Spinal cord (tissue), 10 donors: ENCODE measurements around the gene HOXB6. TPM values are rescaled to one million over a fixed set of nuclear protein-coding genes. Genes with fewer than 3 reads are reported as not detected.

ENCODE experiments used
- DNase-seq, 6 donors: peaks; one replicate each; pipeline versions ENCODE4 v3.0.0 to v3.0.0-alpha.2; 2013 to 2015; ENCODE audit warnings: low spot score in 6 of 6, low read depth in 4 of 6
- H3K27ac ChIP-seq: one replicate; pipeline ENCODE4 v1.5.1; 2013; ENCODE audit warnings: low read depth, low read length, control low read depth
- H3K27me3 ChIP-seq: one replicate; pipeline ENCODE4 v1.6.1; 2013; ENCODE audit warnings: low read length; ENCODE audit not compliant: control insufficient read depth, insufficient read depth
- H3K36me3 ChIP-seq: one replicate; pipeline ENCODE4 v1.6.1; 2013; ENCODE audit warnings: low read length; ENCODE audit not compliant: control insufficient read depth, insufficient read depth
- H3K4me1 ChIP-seq: one replicate; pipeline ENCODE4 v1.6.1; 2013; ENCODE audit warnings: low read length; ENCODE audit not compliant: control insufficient read depth, insufficient read depth
- H3K4me3 ChIP-seq: one replicate; pipeline ENCODE4 v1.5.1; 2013; ENCODE audit warnings: low read depth, low read length, control low read depth
- H3K9me3 ChIP-seq: one replicate; pipeline ENCODE4 v1.6.1; 2013; ENCODE audit warnings: low read length; ENCODE audit not compliant: control insufficient read depth, insufficient read depth
- WGBS: methylation state at CpG from one replicate; pipeline ENCODE4 v1.1.5; 2013; ENCODE audit warnings: missing lambda C conversion rate; ENCODE audit not compliant: insufficient coverage; 5-methylcytosine and 5-hydroxymethylcytosine counted together
- polyA plus RNA-seq, 2 donors: library from polyadenylated mRNA; unstranded; fragments of 120-200 nt; gene quantifications; one replicate each; pipeline ENCODE4 v1.2.1, GENCODE V29; 2013; ENCODE audit not compliant: insufficient read length in 2 of 2
- total RNA-seq, 2 donors: library from RNA; depleted of rRNA in 1 of 2; stranded (reverse); fragments of 120-200 nt in 1 of 2; fragments of >200 nt in 1 of 2; gene quantifications; one replicate each; pipeline versions ENCODE4 v1.2.3 to v1.2.4, GENCODE V29; 2013 to 2014
- donor health status: healthy.

HOXB6 gene
- total and polyA plus RNA-seq, 4 donors: 20.2 to 142 (median 86.5) TPM

GRCh38 chr17:48583708-48584222 lies 21.0 kb downstream of the HOXB6 start:
- H3K27ac ChIP-seq: peak overlapping the region; percentile 99
- H3K27me3 ChIP-seq: no peaks in the 10 kb centered on the region
- peaks cover 84% of the 10 kb centered on the region for H3K4me1 ChIP-seq
- peak overlapping the region; percentile 3 for H3K4me3 ChIP-seq
- DNase-seq: no peak
- H3K36me3 ChIP-seq: peaks cover 18% of the 10 kb centered on the region
- WGBS: no CpG with 5 or more reads among the region's 3 CpGs
- H3K9me3 ChIP-seq: no peaks in the 10 kb centered on the region

GRCh38 chr17:48582750-48583069 lies 22.1 kb downstream of the HOXB6 start:
- Histone ChIP-seq H3K27ac (peak overlapping the region; percentile 99), H3K4me3 (peak overlapping the region; percentile 49), H3K36me3 (peaks cover 18% of the 10 kb centered on the region), H3K9me3 (no peaks in the 10 kb centered on the region), H3K4me1 (peaks cover 80% of the 10 kb centered on the region), H3K27me3 (no peaks in the 10 kb centered on the region)
- no peak for DNase-seq
- WGBS: 6% methylated on average over 3 of the region's 7 CpGs

- 3% methylated on average over 3 of the region's 26 CpGs for WGBS
- Histone ChIP-seq H3K4me1 (peaks cover 68% of the 10 kb centered on the region), H3K27me3 (no peaks in the 10 kb centered on the region), H3K36me3 (peaks cover 18% of the 10 kb centered on the region), H3K9me3 (no peaks in the 10 kb centered on the region), H3K27ac (peak overlapping the region; percentile 99), H3K4me3 (peak overlapping the region; percentile 49)
- peak in 2 of 6 donors; percentile 70 to 87 for DNase-seq
Measured at GRCh38 chr17:48579760-48580554, 24.8 kb downstream of the HOXB6 start.

GRCh38 chr17:48579471-48579759 lies 25.4 kb downstream of the HOXB6 start:
- Histone ChIP-seq H3K27me3 (no peaks in the 10 kb centered on the region), H3K36me3 (peaks cover 18% of the 10 kb centered on the region), H3K4me3 (peak overlapping the region; percentile 49), H3K27ac (peak overlapping the region; percentile 99), H3K4me1 (peaks cover 70% of the 10 kb centered on the region), H3K9me3 (no peaks in the 10 kb centered on the region)
- WGBS: no CpG with 5 or more reads among the region's 7 CpGs
- DNase-seq: no peak

GRCh38 chr17:48578616-48579470 lies 25.9 kb downstream of the HOXB6 start:
- DNase-seq: peak in 2 of 6 donors; percentile 65 to 81
- Histone ChIP-seq H3K4me3 (peak overlapping the region; percentile 49), H3K9me3 (no peaks in the 10 kb centered on the region), H3K27me3 (no peaks in the 10 kb centered on the region), H3K27ac (peak overlapping the region; percentile 99), H3K4me1 (peaks cover 72% of the 10 kb centered on the region), H3K36me3 (peaks cover 18% of the 10 kb centered on the region)
- 2% methylated on average over 38 of the region's 43 CpGs for WGBS

- peaks cover 18% of the 10 kb centered on the region for H3K36me3 ChIP-seq
- H3K4me1 ChIP-seq: peaks cover 73% of the 10 kb centered on the region
- WGBS: under 1% methylated on average over 35 of the region's 58 CpGs
- H3K4me3 ChIP-seq: peak within 1 kb of the TSS; percentile 51
- H3K27ac ChIP-seq: peak within 1 kb of the TSS; percentile 99
- no peaks in the 10 kb centered on the region for H3K9me3 ChIP-seq
- DNase-seq: peak in 3 of 6 donors; percentile 88 to 98 (median 89)
- H3K27me3 ChIP-seq: no peaks in the 10 kb centered on the region
Measured at GRCh38 chr17:48577946-48578615, 26.7 kb downstream of the HOXB6 start, which contains the start of gene HOXB4. TSS of gene HOXB4 (minus strand) at chr17:48578350. CDS start at chr17:48578319, 31 bp downstream.

GRCh38 chr17:48577330-48577945 lies 27.3 kb downstream of the HOXB6 start:
- Histone ChIP-seq H3K27me3 (no peaks in the 10 kb centered on the region), H3K4me3 (peak overlapping the region; percentile 51), H3K9me3 (no peaks in the 10 kb centered on the region), H3K4me1 (peaks cover 73% of the 10 kb centered on the region), H3K36me3 (peaks cover 21% of the 10 kb centered on the region), H3K27ac (peak overlapping the region; percentile 99)
- DNase-seq: peak in 2 of 6 donors; percentile 77 to 96
- WGBS: 0% methylated on average over 7 of the region's 19 CpGs

- H3K27me3 ChIP-seq: no peaks in the 10 kb centered on the region
- peak overlapping the region; percentile 51 for H3K4me3 ChIP-seq
- under 1% methylated on average over 20 of the region's 43 CpGs for WGBS
- peaks cover 18% of the 10 kb centered on the region for H3K36me3 ChIP-seq
- H3K9me3 ChIP-seq: no peaks in the 10 kb centered on the region
- H3K27ac ChIP-seq: peak overlapping the region; percentile 99
- H3K4me1 ChIP-seq: peaks cover 72% of the 10 kb centered on the region
- DNase-seq: peak in 1 of 6 donors; percentile 82
Measured at GRCh38 chr17:48576479-48577309, 28.1 kb downstream of the HOXB6 start.
